Measurements from ENCODE around the gene GPX5. TPM values are rescaled to one million over a fixed set of nuclear protein-coding genes. Genes with fewer than 3 reads are reported as not detected.
"Not testable (repeated sequence)": the region's sequence is repeated elsewhere in the genome, so short reads cannot be mapped to it uniquely, and the experiment has no call there.

GPX5 gene, protein sequence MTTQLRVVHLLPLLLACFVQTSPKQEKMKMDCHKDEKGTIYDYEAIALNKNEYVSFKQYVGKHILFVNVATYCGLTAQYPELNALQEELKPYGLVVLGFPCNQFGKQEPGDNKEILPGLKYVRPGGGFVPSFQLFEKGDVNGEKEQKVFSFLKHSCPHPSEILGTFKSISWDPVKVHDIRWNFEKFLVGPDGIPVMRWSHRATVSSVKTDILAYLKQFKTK
- not detected in 2 replicates for total RNA-seq

DNA sequence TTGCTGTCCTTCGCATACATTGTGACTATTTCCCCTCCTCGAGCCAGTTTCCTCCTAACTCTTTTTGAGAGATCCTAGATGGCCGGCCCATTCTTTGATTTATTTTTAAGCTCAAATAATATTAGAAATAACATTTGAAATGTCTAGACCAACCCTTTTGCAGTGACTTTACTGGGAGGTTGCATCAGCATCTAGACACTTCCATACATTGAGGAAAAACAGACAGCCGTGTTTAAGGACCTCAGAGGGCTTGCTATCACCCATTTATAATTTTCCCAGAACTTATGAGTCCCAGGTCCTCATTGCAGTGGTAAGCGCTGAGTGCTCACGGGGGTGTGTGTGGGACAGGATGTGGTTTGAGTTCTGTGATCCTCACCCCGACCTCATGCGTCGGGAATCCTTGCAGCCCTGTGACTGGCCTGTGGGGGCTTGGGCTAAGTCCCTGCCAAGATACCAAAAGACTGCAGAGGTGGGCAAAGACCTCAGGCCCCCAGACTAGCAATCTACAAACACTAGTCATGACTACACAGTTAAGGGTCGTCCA lies at the start of gene GPX5:
TSS of gene GPX5 (plus strand) at position 386 of the 544 bp plus-strand sequence. CDS start at position 519, 133 bp downstream.
- DNase-seq (ENCODE audit: low read depth in 2 of 2): no peak

GRCh38 chr6:28478518-28478917 lies 47.2 kb upstream of the GPX5 start:
- DNase-seq (ENCODE audit: low read depth in 2 of 2): no peak

GRCh38 chr6:28480253-28480932 lies 45.3 kb upstream of the GPX5 start:
- DNase-seq (ENCODE audit: low read depth in 2 of 2): no peak

DNA sequence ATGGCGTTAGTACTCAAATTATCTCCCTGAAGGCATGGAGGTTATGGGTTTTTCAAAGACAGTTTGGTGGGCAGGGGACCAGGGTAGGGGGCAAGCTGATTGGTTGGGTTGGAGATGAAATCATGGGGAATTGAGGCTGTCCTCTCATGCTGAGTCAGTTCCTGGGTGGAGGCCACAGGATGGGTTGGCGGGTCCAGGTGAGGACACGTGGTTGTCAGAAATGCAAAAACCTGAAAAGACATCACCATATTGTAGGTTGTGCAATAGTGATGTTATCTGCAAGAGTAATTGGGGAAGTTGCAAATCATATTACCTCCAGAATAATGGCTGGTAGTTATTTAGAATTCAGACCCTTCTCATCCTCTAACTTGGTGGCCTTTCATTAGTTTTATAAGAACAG lies 40.2 kb upstream of the GPX5 start:
- no peak for DNase-seq (ENCODE audit: low read depth in 2 of 2)

GRCh38 chr6:28486533-28486932 lies 39.1 kb upstream of the GPX5 start:
- no peak for DNase-seq (ENCODE audit: low read depth in 2 of 2)

DNA sequence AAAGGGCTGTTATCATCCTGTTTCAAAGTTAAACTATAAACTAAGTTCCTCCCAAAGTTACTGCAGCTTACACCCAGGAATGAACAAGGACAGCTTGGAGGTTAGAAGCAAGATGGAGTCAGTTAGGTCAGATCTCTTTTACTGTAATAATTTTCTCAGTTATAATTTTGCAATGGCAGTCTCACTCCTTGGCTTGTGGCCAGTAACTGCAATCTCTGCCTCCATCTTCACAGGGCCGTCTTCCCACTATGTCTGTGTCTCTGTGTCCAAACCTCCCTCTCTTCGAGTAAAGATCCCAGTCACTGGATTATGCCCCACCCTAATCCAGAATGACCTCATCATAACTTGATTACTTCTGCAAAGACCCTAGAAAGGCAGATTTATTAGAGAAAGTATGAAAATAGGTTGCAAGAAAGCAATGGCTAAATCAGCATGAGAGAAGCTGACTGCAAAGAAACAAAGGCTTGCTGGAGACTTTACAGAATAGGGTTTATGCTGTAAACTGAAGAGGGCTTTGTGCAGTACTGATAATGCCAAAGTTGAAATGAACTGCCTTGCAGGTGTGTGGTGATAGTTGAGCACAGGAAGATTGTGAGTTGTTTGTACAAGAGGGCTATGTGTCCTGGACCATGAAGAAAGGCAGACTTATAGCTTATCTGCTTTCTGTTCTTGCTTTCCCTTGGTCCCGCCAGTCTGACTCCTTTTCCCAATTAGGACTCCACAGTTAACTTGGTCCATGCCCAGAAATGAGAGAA lies 38.5 kb upstream of the GPX5 start:
- no peak for DNase-seq (ENCODE audit: low read depth in 2 of 2)

GRCh38 chr6:28488916-28489365 lies 36.7 kb upstream of the GPX5 start:
- peak; percentile 17 to 60 for DNase-seq (ENCODE audit: low read depth in 2 of 2)

DNA sequence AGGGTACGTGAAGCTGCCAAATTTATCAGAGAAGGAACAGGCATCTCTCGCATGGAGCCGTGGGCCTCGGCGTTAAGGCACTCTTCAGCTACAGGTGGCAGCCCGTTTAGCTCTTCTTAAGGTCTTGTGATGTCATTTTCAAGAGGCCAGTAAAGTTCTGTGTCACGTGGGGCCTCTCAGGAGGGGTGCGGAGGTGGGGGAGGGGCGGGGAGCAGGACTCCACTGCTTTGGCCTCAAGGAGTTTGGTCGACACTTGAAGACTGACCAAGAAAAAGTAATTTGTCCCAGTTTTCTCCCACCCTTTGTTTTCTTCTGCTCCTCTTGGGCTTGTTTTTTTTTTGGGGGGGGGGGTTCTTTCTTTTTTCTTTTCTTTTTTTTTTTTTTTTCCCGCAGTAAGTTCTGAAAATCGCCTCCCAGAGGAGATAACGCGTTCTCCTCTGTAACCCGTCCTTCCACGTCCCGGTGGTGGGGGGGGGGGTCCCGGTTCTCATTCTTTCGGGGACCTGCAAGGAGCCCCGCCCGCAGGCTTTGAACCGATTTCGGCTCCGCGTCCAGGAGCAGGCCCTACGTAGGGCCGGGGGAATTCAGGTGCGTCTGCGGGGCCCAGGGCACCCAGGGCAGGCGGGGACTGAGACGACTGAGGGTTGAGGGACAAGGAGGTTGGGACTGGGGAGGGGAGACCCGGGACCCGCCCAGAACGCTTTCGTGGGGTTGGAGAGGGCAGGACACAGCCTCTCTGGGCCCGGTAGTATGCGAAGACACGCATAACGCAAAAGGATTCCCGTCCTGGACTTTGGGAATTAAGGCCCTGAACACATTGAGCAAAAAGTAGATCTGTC lies 36.1 kb upstream of the GPX5 start:
- peak in 1 of 2 donors; percentile 45 for DNase-seq (ENCODE audit: low read depth in 2 of 2)

GRCh38 chr6:28490205-28490890 lies 35.3 kb upstream of the GPX5 start:
- DNase-seq (ENCODE audit: low read depth in 2 of 2): peak in 1 of 2 donors; percentile 7

DNA sequence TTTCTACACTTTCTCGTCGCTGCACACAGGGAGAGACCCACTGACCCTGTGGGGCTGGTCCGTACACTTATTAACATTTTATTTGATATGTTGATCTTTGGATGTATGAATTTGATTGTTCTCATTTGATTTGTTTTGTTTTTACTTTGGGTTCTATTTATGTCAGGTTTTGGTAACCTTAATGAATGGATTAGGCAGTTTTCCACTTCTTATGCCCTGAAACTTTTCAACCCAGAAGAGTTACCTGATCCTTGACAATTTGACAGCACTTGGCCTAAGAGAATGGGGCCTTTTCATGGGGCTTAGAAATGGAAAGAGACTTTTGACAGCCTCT lies 33.7 kb upstream of the GPX5 start:
- DNase-seq (ENCODE audit: low read depth in 2 of 2): no peak

DNA sequence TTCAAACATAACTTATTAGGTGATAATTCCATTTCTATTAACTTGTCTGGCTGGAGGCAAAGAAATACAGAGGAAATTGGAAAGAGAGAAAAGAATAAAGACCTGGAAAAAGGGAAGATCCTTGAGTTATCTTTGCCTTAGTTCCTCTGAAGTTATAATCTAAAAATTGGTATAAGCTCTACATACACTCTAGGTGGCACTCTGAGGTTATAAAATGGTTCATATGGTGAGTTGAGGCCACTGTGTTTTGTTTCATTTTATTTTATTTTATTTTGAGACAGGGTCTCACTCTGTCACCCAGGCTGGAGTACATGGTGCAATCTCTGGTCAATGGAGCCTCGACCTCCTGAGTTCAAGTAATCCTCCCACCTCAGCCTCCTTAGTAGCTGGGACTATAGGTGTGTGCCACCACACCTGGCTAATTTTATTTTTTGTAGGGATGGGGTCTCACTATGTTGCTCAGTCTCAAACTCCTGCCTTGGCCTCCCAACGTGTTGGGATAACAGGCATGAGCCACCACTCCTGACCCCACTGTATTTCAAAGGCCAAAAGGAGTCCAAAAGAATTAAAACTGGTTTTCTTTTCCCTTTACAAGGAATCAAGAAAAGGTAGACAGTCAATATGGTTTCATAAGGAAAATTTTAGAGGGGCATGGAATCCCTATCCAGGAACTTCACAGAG lies 29.4 kb upstream of the GPX5 start:
- DNase-seq (ENCODE audit: low read depth in 2 of 2): no peak

GRCh38 chr6:28497306-28497705 lies 28.4 kb upstream of the GPX5 start:
- DNase-seq (ENCODE audit: low read depth in 2 of 2): no peak

GRCh38 chr6:28497893-28498292 lies 27.8 kb upstream of the GPX5 start:
- no peak for DNase-seq (ENCODE audit: low read depth in 2 of 2)

DNA sequence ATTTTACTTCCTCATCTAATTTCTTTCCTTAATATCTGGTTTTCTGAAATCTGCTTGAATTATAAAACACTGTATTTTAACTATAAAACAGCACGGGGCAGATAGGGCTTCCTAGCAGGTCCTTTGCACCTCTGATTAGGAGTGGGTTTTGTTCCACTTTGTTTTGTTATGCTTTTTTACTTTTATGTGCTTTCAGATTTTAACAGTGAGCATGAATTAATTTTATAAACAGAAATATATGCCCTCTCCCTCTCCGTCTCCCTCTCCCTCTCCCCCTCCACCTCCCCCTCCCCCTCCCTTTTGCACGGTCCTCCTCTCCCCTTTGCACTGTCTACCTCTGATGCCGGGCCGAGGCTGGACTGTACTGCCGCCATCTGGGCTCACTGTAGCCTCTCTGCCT lies 24.4 kb upstream of the GPX5 start:
- no peak for DNase-seq (ENCODE audit: low read depth in 2 of 2)

GRCh38 chr6:28502136-28502535 lies 23.5 kb upstream of the GPX5 start:
- not testable (repeated sequence) for DNase-seq (ENCODE audit: low read depth in 2 of 2)

DNA sequence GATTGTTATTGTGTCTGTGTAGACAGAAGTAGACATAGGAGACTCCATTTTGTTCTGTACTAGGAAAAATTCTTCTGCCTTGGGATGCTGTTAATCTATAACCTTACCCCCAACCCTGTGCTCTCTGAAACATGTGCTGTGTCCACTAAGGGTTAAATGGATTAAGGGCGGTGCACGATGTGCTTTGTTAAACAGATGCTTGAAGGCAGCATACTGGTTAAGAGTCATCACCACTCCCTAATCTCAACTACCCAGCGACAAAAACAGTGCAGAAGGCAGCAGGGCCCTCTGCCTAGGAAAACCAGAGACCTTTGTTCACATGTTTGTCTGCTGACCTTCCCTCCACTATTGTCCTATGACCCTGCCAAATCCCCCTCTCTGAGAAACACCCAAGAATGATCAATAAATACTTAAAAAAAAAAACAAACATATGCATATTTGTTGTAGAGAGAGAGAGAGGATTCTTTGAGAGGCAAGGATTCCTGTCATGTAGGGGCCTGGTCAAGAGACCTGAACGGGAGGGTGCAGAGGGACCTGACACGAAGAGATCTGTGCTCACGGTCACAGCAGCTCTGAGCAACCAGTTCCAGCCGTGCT lies 22.9 kb upstream of the GPX5 start:
- not testable (repeated sequence) for DNase-seq (ENCODE audit: low read depth in 2 of 2)

- no peak for DNase-seq (ENCODE audit: low read depth in 2 of 2)
Measured at GRCh38 chr6:28505733-28506132, 19.9 kb upstream of the GPX5 start.

- DNase-seq (ENCODE audit: low read depth in 2 of 2): no peak
Measured at GRCh38 chr6:28506807-28507475, 18.7 kb upstream of the GPX5 start.

DNA sequence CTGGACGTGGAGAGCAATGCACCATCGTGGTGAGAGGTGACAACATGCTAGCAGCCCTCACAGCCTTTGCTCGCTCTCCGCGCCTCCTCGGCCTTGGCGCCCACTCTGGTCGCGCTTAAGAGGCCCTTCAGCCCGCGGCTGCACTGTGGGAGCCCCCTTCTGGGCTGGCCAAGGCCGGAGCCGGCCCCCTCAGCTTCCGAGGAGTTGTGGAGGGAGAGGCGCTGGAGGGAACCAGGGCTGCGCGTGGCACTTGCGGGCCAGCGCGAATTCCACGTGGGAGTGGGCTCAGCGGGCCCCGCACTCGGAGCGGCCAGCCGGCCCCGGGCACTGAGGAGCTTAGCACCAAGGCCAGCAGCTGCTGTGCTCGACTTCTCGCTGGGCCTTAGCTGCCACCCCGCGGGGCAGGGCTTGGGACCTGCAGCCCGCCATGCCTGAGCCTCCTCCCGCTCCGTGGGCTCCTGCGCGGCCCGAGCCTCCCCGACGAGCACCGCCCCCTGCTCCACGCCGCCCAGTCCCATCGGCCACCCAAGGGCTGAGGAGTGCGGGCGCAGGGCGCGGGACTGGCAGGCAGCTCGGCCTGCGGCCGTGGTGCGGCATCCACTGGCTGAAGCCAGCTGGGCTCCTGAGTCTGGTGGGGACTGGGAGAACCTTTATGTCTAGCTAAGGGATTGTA lies 13.9 kb upstream of the GPX5 start:
- no peak for DNase-seq (ENCODE audit: low read depth in 2 of 2)
